WERI-Rb-1 (cell line): ENCODE data around the gene USP44.
"Not testable (repeated sequence)": the region's sequence is repeated elsewhere in the genome, so short reads cannot be mapped to it uniquely, and the experiment has no call there.

ENCODE experiments used
- DNase-seq: peaks from one replicate; pipeline ENCODE4 v3.0.0-alpha.2; 2020
- H3K27ac ChIP-seq: fragments of 250-450 bp; sonication (Bioruptor Pico); 2 replicates; pipeline ENCODE4 v1.5.1; 2020; ENCODE audit warnings: mild to moderate bottlenecking, moderate library complexity
- H3K27me3 ChIP-seq: fragments of 250-450 bp; sonication (Bioruptor Pico); 2 replicates; pipeline ENCODE4 v1.5.1; 2021; ENCODE audit warnings: mild to moderate bottlenecking, low read depth, moderate library complexity; ENCODE audit not compliant: insufficient read depth, severe bottlenecking
- H3K36me3 ChIP-seq: fragments of 250-450 bp; sonication (Bioruptor Pico); 2 replicates; pipeline ENCODE4 v1.5.1; 2020; ENCODE audit warnings: mild to moderate bottlenecking, moderate library complexity
- H3K4me3 ChIP-seq: 2 replicates; pipeline ENCODE4 v1.5.1; 2011; ENCODE audit warnings: low read depth, mild to moderate bottlenecking, control low read depth, low read length
- H3K9me3 ChIP-seq: fragments of 250-450 bp; sonication (Bioruptor Pico); 2 replicates; pipeline ENCODE4 v1.5.1; 2021; ENCODE audit warnings: mild to moderate bottlenecking, moderate library complexity; ENCODE audit not compliant: severe bottlenecking
- CTCF ChIP-seq: IDR thresholded peaks from 2 replicates; pipeline ENCODE4 v1.5.1; 2011; ENCODE audit warnings: low read depth, mild to moderate bottlenecking, control low read depth, inconsistent platforms, low read length

Gene USP44

DNA sequence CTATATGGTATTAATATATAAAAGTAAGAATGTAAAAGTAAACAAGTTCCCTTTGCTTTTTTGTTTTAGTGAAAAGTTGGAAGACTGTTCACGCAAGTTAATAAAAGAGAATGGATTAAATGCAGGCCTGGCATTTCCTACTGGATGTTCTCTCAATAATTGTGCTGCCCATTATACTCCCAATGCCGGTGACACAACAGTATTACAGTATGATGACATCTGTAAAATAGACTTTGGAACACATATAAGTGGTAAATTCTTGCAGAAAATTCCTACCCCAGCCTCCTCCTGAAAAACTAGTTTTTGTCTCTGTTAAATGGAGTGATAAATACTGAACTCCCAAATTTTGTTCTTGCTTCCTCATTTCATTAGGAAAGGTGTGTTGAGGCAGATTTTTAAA lies 56.4 kb downstream of the USP44 start:
- Histone ChIP-seq H3K4me3 (no peak overlapping the region), H3K27me3 (no peaks in the 10 kb centered on the region), H3K36me3 (peaks cover 82% of the 10 kb centered on the region), H3K27ac (no peak overlapping the region), H3K9me3 (no peaks in the 10 kb centered on the region)
- DNase-seq, result no peak
- TF ChIP-seq CTCF, result no peak

DNA sequence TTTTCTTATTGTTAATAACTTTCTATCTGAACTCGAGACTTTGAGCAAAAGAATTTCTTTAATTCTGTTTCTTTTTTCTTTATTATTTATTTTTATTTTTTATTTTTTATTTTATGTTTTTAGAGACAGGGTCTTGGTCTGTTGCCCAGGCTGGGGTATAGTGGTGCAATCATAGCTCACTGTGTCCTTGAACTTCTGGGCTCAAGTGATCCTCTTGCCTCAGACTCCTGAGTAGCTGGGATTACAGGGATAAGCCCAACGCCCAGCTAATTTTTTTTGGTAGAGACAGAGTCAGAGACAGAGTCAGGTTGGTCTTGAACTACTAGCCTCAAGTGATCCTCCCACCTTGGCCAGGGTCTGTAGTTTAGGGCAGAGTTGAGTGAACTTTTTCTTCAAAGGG lies 58.8 kb downstream of the USP44 start:
- no peak for TF ChIP-seq CTCF
- H3K36me3 ChIP-seq, result peaks cover 83% of the 10 kb centered on the region
- DNase-seq, result no peak

DNA sequence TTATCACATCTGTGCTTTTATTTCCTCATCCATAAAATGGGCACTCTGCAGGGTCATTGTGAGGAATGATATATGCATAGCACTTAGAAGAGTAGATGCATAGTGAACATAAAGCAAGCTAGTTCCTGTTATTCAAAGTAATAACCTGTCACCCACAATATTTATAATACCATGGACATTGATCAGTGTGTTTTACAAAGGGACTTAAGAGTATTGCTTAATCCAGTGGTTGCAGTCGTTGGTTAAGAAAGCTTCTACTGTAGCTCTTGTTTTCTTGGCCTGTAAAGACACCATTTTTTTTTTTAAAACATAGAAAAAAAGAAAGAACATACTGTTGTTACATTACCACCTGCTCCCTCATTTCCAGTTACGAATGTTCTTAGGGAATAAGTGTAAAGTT lies 64.3 kb downstream of the USP44 start:
- Histone ChIP-seq H3K4me3 (no peak overlapping the region), H3K36me3 (peaks cover 70% of the 10 kb centered on the region), H3K27me3 (no peaks in the 10 kb centered on the region), H3K27ac (no peak overlapping the region), H3K9me3 (no peaks in the 10 kb centered on the region)
- no peak for DNase-seq
- TF ChIP-seq CTCF, result no peak

More for the DNA sequence above, 58.8 kb downstream of the USP44 start:
- H3K27ac ChIP-seq, result no peak overlapping the region
- H3K4me3 ChIP-seq, result no peak overlapping the region
- no peaks in the 10 kb centered on the region for H3K9me3 ChIP-seq
- no peaks in the 10 kb centered on the region for H3K27me3 ChIP-seq

DNA sequence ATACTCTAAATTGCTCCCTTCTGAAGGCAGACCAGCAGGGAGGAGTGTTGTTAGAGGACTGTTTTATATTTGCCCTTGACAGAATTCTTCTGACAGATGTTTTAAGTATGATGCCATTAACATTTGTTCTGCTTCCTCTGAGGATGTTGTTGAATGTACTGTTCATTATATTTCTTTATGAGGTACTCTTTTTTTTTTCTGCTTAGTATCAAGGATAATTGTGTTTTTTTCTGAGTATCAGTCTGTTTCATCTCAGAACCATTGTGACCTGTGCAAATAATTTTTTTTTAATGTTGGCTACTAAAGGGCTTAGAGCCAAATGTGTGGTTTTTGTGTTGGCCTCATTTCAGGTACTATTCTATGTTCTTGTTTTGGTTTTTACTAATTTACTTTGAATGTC lies 66.8 kb downstream of the USP44 start:
- no peak overlapping the region for H3K4me3 ChIP-seq
- TF ChIP-seq CTCF, result no peak
- H3K9me3 ChIP-seq, result no peaks in the 10 kb centered on the region
- peaks cover 75% of the 10 kb centered on the region for H3K36me3 ChIP-seq
- H3K27ac ChIP-seq, result no peak overlapping the region
- DNase-seq, result no peak
- no peaks in the 10 kb centered on the region for H3K27me3 ChIP-seq

DNA sequence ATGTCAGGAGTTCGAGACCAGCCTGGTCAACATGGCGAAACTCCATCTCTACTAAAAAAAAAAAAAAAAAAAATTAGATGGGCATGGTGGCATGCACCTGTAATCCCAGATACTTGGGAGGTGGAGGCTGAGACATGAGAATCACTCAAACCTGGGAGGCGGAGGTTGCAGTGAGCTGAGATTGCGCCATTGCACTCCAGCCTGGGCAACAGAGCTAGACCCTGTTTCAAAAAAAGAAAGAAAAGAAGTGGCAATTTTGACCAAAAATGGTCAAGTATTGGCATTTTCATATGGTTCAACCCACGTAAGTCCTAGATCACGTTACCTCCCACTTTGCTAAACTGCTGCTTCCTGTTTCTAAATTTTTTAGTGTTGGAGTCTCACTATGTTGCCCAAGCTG lies 68.7 kb downstream of the USP44 start:
- H3K36me3 ChIP-seq, result peaks cover 81% of the 10 kb centered on the region
- H3K9me3 ChIP-seq, H3K4me3 ChIP-seq, H3K27ac ChIP-seq, H3K27me3 ChIP-seq, DNase-seq: not testable (repeated sequence)

DNA sequence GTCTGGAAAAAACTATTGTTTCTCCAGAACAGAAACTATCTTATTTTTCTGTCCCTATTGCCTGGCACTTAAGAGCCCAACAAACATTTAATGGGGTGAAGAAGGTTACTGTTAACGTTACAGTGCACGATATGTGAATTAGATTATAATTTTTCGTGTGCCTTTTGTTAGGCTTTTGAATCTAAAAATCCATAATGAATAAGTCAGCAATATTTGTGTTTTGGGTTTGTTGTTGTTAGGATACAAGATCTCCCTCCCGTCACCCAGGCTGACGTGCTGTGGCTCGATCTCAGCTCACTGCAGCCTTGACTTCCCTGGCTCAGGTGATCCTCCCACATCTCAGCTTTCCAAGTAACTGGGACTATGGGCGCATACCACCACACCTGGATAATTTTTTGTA lies 69.4 kb downstream of the USP44 start:
- Histone ChIP-seq H3K27me3 (no peaks in the 10 kb centered on the region), H3K9me3 (no peaks in the 10 kb centered on the region), H3K27ac (no peak overlapping the region), H3K36me3 (peaks cover 83% of the 10 kb centered on the region), H3K4me3 (no peak overlapping the region)
- DNase-seq, result no peak
- TF ChIP-seq CTCF, result no peak
